Smooth muscle cell (in vitro differentiated cells): ENCODE data around the gene ERBIN. TPM values are rescaled to one million over a fixed set of nuclear protein-coding genes. Genes with fewer than 3 reads are reported as not detected.

Source experiments
- DNase-seq: peaks from one replicate; lab custom pipeline; 2025; ENCODE audit not compliant: unreplicated experiment; lab: John Stamatoyannopoulos, UW
- H2AFZ ChIP-seq: fragments of 200-600 bp; sonication (generic); 2 replicates; pipeline ENCODE4 v1.6.0; 2016; ENCODE audit warnings: antibody characterized with exemption, low read depth, mild to moderate bottlenecking
- H3F3A ChIP-seq: fragments of 200-600 bp; sonication (generic); 2 replicates; pipeline ENCODE4 v1.6.0; 2017; ENCODE audit warnings: antibody characterized with exemption, low read depth
- H3K27ac ChIP-seq: fragments of 200-600 bp; sonication (generic); 2 replicates; pipeline ENCODE4 v1.5.1; 2016; ENCODE audit warnings: low read depth, mild to moderate bottlenecking
- H3K27me3 ChIP-seq: fragments of 200-600 bp; sonication (generic); 2 replicates; pipeline ENCODE4 v1.6.1; 2016; ENCODE audit warnings: low read depth, mild to moderate bottlenecking
- H3K36me3 ChIP-seq: fragments of 200-600 bp; sonication (generic); 2 replicates; pipeline ENCODE4 v1.5.1; 2016; ENCODE audit warnings: low read depth
- H3K4me1 ChIP-seq: fragments of 200-600 bp; sonication (generic); 2 replicates; pipeline ENCODE4 v1.5.1; 2016; ENCODE audit warnings: low read depth
- H3K4me2 ChIP-seq: fragments of 200-600 bp; sonication (generic); 2 replicates; pipeline ENCODE4 v1.6.0; 2016; ENCODE audit warnings: mild to moderate bottlenecking
- H3K4me3 ChIP-seq: fragments of 200-600 bp; sonication (generic); 2 replicates; pipeline ENCODE4 v1.5.1; 2016; ENCODE audit warnings: mild to moderate bottlenecking
- H3K79me2 ChIP-seq: fragments of 200-600 bp; sonication (generic); 2 replicates; pipeline ENCODE4 v1.6.0; 2016; ENCODE audit warnings: low read depth, mild to moderate bottlenecking
- H3K9ac ChIP-seq: fragments of 200-600 bp; sonication (generic); 2 replicates; pipeline ENCODE4 v1.6.0; 2016; ENCODE audit warnings: low read depth
- H3K9me3 ChIP-seq: fragments of 200-600 bp; sonication (generic); replicated peaks from 2 replicates; pipeline ENCODE4 v1.5.1; 2016; ENCODE audit warnings: low read depth
- H4K20me1 ChIP-seq: fragments of 200-600 bp; sonication (generic); 2 replicates; pipeline ENCODE4 v1.6.0; 2016; ENCODE audit warnings: low read depth
- WGBS: methylation state at CpG from one replicate; pipeline ENCODE4 v1.1.7; 2016; ENCODE audit warnings: low lambda C conversion rate; 5-methylcytosine and 5-hydroxymethylcytosine counted together
- polyA plus RNA-seq: library from polyadenylated mRNA; unstranded; fragments of >200 nt; fragmentation: Nextera tagmentation; extraction: Ambion mirVana; gene quantifications from 2 replicates; pipeline ENCODE4 v1.2.1, GENCODE V29; 2016
- total RNA-seq: library from RNA; depleted of rRNA; stranded (reverse); fragments of >200 nt; gene quantifications from 2 replicates; pipeline ENCODE4 v1.2.3, GENCODE V29; 2014
- TF ChIP-seq, protein P1 (sequence below): fragments of 200-600 bp; sonication (generic); IDR thresholded peaks from 2 replicates; pipeline ENCODE4 v1.5.1; 2017; ENCODE audit warnings: borderline replicate concordance, mild to moderate bottlenecking, antibody characterized with exemption; ENCODE audit not compliant: insufficient read depth, poor library complexity, severe bottlenecking

Gene ERBIN
- total and polyA plus RNA-seq, 2 experiments from 2014 or later = 16.8 to 75.8 TPM

DNA sequence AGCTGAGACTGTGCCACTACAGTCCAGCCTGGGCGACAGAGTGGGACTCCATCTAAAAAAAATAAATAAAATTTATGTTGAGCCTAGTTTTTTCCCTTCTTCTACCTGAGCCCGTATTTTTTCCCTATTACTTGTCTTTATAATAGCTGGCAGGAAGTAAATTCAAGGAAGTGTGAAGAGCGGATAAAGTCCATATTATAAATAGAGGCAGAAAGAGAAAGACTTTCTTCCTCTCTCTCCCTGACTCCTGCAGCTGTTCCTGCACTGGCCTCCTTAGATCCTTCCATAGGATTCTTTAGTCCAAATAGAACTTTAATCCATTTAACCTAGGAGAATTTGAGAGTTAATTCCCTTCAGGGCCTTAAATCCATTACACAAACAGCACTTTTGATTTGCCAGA is 10.3 kb upstream of the ERBIN start:
- Histone ChIP-seq H4K20me1 (no peaks in the 10 kb centered on the region), H3K9me3 (no peaks in the 10 kb centered on the region), H3K79me2 (no peaks in the 10 kb centered on the region), H3K9ac (no peak overlapping the region), H3K27ac (no peak overlapping the region), H3K36me3 (no peaks in the 10 kb centered on the region), H3K27me3 (no peaks in the 10 kb centered on the region), H3F3A (no peaks in the 10 kb centered on the region), H3K4me1 (peaks cover 3% of the 10 kb centered on the region), H3K4me2 (no peak overlapping the region), H2AFZ (no peak overlapping the region), H3K4me3 (no peak overlapping the region)
- TF ChIP-seq, protein P1, sequence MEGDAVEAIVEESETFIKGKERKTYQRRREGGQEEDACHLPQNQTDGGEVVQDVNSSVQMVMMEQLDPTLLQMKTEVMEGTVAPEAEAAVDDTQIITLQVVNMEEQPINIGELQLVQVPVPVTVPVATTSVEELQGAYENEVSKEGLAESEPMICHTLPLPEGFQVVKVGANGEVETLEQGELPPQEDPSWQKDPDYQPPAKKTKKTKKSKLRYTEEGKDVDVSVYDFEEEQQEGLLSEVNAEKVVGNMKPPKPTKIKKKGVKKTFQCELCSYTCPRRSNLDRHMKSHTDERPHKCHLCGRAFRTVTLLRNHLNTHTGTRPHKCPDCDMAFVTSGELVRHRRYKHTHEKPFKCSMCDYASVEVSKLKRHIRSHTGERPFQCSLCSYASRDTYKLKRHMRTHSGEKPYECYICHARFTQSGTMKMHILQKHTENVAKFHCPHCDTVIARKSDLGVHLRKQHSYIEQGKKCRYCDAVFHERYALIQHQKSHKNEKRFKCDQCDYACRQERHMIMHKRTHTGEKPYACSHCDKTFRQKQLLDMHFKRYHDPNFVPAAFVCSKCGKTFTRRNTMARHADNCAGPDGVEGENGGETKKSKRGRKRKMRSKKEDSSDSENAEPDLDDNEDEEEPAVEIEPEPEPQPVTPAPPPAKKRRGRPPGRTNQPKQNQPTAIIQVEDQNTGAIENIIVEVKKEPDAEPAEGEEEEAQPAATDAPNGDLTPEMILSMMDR = no peak
- WGBS = 96% methylated on average over 3 of the region's 3 CpGs
- DNase-seq = no peak

DNA sequence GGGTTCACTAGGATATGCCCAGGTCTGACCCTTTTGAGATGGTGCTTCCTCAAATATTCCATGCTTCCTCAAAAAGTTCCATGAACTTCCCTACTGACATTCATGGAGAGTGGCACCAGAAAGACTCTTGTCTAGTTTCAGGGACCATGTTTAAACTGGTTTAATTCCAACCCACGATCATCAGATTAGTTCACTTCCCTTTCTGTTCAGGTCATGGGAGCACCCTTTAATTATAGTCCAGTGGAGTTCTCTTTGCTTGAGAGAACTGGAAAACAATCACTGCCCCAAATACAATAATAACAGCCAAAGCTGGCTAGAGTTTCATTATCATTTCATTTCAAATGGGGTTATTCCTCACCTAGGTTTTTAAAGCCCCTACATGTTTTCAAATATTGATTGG is 9.7 kb upstream of the ERBIN start:
- H2AFZ ChIP-seq = no peak overlapping the region
- no peaks in the 10 kb centered on the region for H3K36me3 ChIP-seq
- no peak overlapping the region for H3K4me3 ChIP-seq
- H3F3A ChIP-seq = no peaks in the 10 kb centered on the region
- peaks cover 9% of the 10 kb centered on the region for H3K4me1 ChIP-seq
- no peak overlapping the region for H3K4me2 ChIP-seq
- H3K27me3 ChIP-seq = no peaks in the 10 kb centered on the region
- WGBS = 83% methylated on average over 1 of the region's 1 CpG
- DNase-seq = no peak
- H4K20me1 ChIP-seq = no peaks in the 10 kb centered on the region
- TF ChIP-seq, protein P1 = no peak
- no peaks in the 10 kb centered on the region for H3K79me2 ChIP-seq
- no peaks in the 10 kb centered on the region for H3K9me3 ChIP-seq
- H3K27ac ChIP-seq = no peak overlapping the region
- H3K9ac ChIP-seq = no peak overlapping the region

DNA sequence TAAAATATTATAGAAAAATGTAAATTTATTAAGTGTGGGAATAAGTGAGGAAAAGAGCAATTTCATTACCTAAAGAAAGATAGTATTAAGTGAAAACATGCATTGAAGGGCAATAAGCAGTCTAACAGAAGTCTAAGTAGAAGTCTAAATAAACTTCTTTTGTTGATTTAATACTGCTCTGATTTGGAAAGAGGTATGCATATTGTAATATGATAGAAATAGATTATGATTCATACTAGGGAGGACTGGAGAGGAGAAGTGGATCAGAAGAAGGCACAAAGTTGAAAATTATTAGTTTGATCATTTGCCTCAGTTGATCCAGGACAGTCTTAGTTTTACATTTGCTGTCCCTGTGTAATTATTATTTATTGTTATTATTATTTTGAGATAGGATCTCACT is 6.6 kb upstream of the ERBIN start:
- DNase-seq = no peak
- Histone ChIP-seq H3F3A (peaks cover 8% of the 10 kb centered on the region), H3K4me1 (peaks cover 22% of the 10 kb centered on the region), H3K27ac (no peak overlapping the region), H2AFZ (no peak overlapping the region), H3K9ac (no peak overlapping the region), H3K9me3 (no peaks in the 10 kb centered on the region), H3K4me3 (no peak overlapping the region), H3K36me3 (no peaks in the 10 kb centered on the region), H3K27me3 (no peaks in the 10 kb centered on the region), H3K79me2 (no peaks in the 10 kb centered on the region), H3K4me2 (no peak overlapping the region), H4K20me1 (no peaks in the 10 kb centered on the region)
- TF ChIP-seq, protein P1 = no peak

DNA sequence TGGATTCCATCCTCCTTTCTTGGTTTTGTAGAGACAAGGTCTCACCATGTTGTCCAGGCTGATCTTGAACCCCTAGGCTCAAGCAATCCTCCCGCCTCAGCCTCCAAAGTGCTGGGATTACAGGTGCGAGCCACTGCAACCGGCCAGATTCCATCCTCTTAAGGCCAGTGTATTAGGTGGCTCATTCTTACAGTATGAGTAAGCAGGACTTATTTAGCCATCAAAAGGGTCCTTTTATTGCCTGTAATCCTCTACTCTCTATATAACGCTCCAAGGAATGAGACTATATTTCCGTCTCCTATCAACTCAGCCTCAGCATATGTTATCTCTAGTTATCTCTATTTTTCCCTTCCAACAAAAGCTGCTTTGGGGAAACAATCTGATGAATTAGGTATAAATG is 3.0 kb upstream of the ERBIN start:
- H3K9me3 ChIP-seq = no peaks in the 10 kb centered on the region
- H3K4me2 ChIP-seq = peak overlapping the region; percentile 30
- TF ChIP-seq, protein P1 = no peak
- H3F3A ChIP-seq = peaks cover 23% of the 10 kb centered on the region
- WGBS = 38% methylated on average over 5 of the region's 5 CpGs
- peaks cover 15% of the 10 kb centered on the region for H3K79me2 ChIP-seq
- H3K27ac ChIP-seq = no peak overlapping the region
- no peak overlapping the region for H3K4me3 ChIP-seq
- H3K27me3 ChIP-seq = no peaks in the 10 kb centered on the region
- peaks cover 22% of the 10 kb centered on the region for H3K4me1 ChIP-seq
- H3K36me3 ChIP-seq = no peaks in the 10 kb centered on the region
- H2AFZ ChIP-seq = no peak overlapping the region
- H4K20me1 ChIP-seq = peaks cover 9% of the 10 kb centered on the region
- DNase-seq = no peak
- H3K9ac ChIP-seq = no peak overlapping the region
